HEK293 (cell line): ENCODE results near the gene SLC19A1.

Experiments used
- ZNF501 ChIP-seq: fragments of 450-650 bp; formaldehyde crosslinking; IDR thresholded peaks from 2 replicates; pipeline ENCODE4 v1.5.1; 2016; ENCODE audit warnings: missing biosample characterization, missing genetic modification characterization
- ZNF544 ChIP-seq: fragments of 450-650 bp; formaldehyde crosslinking; IDR thresholded peaks from 2 replicates; pipeline ENCODE4 v1.5.0; 2017; ENCODE audit warnings: missing biosample characterization, missing genetic modification characterization
- ZNF558 ChIP-seq: fragments of 450-650 bp; formaldehyde crosslinking; IDR thresholded peaks from 2 replicates; pipeline ENCODE4 v1.5.1; 2016; ENCODE audit warnings: missing biosample characterization, missing genetic modification characterization
- ZNF830 ChIP-seq: fragments of 450-650 bp; IDR thresholded peaks from 2 replicates; pipeline ENCODE4 v1.5.0; 2018; ENCODE audit warnings: missing biosample characterization, missing genetic modification characterization, low read depth, mild to moderate bottlenecking, moderate library complexity
- TF ChIP-seq, protein P1 (sequence below): fragments of 450-650 bp; formaldehyde crosslinking; IDR thresholded peaks from 2 replicates; pipeline ENCODE4 v1.5.1; 2016; ENCODE audit warnings: missing biosample characterization, missing genetic modification characterization
- TF ChIP-seq, protein P2 (sequence below): fragments of 450-650 bp; formaldehyde crosslinking; IDR thresholded peaks from 2 replicates; pipeline ENCODE4 v1.5.1; 2016; ENCODE audit warnings: missing biosample characterization, missing genetic modification characterization
- TF ChIP-seq, protein P3 (sequence below): fragments of 450-650 bp; formaldehyde crosslinking; IDR thresholded peaks from 2 replicates; pipeline ENCODE4 v1.5.1; 2016; ENCODE audit warnings: missing biosample characterization, missing genetic modification characterization
- TF ChIP-seq, protein P4 (sequence below): fragments of 450-650 bp; formaldehyde crosslinking; IDR thresholded peaks from 2 replicates; pipeline ENCODE4 v1.5.1; 2016; ENCODE audit warnings: missing biosample characterization, missing genetic modification characterization
- TF ChIP-seq, protein P5 (sequence below): fragments of 450-650 bp; formaldehyde crosslinking; IDR thresholded peaks from 2 replicates; pipeline ENCODE4 v1.5.1; 2016; ENCODE audit warnings: missing biosample characterization, missing genetic modification characterization

DNA sequence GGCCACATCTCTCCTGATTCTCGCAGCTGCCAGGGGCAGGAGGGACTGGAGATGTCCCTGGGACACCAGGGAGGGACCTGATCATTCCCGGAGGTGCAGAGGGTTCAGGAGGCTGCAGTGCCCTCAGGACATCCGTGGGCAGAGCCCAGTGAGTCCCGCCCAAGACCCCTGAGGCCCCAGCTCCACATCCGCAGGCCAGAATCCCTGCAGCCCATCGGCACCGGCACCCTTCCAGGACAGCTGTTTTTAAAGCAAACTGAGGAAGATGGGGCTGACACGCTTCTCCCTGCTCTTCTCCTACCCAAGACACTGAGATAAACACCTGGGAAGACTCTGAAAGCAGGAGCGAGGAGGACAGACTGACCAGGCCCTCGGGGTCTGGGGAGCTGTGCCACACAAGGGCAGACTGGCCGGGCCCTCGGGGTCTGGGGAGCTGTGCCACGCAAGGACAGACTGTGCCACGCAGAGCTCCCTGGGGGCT, 25.5 kb downstream of the SLC19A1 start:
- TF ChIP-seq ZNF558 (no peak), ZNF544 (tag by site-specific recombination) (no peak), ZNF830 (tag by site-specific recombination) (no peak), ZNF501 (tag by site-specific recombination) (no peak)
- TF ChIP-seq, protein P1, sequence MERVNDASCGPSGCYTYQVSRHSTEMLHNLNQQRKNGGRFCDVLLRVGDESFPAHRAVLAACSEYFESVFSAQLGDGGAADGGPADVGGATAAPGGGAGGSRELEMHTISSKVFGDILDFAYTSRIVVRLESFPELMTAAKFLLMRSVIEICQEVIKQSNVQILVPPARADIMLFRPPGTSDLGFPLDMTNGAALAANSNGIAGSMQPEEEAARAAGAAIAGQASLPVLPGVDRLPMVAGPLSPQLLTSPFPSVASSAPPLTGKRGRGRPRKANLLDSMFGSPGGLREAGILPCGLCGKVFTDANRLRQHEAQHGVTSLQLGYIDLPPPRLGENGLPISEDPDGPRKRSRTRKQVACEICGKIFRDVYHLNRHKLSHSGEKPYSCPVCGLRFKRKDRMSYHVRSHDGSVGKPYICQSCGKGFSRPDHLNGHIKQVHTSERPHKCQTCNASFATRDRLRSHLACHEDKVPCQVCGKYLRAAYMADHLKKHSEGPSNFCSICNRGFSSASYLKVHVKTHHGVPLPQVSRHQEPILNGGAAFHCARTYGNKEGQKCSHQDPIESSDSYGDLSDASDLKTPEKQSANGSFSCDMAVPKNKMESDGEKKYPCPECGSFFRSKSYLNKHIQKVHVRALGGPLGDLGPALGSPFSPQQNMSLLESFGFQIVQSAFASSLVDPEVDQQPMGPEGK = no peak
- TF ChIP-seq, protein P2, sequence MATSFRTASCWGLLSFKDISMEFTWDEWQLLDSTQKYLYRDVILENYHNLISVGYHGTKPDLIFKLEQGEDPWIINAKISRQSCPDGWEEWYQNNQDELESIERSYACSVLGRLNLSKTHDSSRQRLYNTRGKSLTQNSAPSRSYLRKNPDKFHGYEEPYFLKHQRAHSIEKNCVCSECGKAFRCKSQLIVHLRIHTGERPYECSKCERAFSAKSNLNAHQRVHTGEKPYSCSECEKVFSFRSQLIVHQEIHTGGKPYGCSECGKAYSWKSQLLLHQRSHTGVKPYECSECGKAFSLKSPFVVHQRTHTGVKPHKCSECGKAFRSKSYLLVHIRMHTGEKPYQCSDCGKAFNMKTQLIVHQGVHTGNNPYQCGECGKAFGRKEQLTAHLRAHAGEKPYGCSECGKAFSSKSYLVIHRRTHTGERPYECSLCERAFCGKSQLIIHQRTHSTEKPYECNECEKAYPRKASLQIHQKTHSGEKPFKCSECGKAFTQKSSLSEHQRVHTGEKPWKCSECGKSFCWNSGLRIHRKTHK = no peak
- TF ChIP-seq, protein P3, sequence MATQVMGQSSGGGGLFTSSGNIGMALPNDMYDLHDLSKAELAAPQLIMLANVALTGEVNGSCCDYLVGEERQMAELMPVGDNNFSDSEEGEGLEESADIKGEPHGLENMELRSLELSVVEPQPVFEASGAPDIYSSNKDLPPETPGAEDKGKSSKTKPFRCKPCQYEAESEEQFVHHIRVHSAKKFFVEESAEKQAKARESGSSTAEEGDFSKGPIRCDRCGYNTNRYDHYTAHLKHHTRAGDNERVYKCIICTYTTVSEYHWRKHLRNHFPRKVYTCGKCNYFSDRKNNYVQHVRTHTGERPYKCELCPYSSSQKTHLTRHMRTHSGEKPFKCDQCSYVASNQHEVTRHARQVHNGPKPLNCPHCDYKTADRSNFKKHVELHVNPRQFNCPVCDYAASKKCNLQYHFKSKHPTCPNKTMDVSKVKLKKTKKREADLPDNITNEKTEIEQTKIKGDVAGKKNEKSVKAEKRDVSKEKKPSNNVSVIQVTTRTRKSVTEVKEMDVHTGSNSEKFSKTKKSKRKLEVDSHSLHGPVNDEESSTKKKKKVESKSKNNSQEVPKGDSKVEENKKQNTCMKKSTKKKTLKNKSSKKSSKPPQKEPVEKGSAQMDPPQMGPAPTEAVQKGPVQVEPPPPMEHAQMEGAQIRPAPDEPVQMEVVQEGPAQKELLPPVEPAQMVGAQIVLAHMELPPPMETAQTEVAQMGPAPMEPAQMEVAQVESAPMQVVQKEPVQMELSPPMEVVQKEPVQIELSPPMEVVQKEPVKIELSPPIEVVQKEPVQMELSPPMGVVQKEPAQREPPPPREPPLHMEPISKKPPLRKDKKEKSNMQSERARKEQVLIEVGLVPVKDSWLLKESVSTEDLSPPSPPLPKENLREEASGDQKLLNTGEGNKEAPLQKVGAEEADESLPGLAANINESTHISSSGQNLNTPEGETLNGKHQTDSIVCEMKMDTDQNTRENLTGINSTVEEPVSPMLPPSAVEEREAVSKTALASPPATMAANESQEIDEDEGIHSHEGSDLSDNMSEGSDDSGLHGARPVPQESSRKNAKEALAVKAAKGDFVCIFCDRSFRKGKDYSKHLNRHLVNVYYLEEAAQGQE (tag by site-specific recombination) = no peak
- TF ChIP-seq, protein P4, sequence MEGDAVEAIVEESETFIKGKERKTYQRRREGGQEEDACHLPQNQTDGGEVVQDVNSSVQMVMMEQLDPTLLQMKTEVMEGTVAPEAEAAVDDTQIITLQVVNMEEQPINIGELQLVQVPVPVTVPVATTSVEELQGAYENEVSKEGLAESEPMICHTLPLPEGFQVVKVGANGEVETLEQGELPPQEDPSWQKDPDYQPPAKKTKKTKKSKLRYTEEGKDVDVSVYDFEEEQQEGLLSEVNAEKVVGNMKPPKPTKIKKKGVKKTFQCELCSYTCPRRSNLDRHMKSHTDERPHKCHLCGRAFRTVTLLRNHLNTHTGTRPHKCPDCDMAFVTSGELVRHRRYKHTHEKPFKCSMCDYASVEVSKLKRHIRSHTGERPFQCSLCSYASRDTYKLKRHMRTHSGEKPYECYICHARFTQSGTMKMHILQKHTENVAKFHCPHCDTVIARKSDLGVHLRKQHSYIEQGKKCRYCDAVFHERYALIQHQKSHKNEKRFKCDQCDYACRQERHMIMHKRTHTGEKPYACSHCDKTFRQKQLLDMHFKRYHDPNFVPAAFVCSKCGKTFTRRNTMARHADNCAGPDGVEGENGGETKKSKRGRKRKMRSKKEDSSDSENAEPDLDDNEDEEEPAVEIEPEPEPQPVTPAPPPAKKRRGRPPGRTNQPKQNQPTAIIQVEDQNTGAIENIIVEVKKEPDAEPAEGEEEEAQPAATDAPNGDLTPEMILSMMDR = no peak
- TF ChIP-seq, protein P5, sequence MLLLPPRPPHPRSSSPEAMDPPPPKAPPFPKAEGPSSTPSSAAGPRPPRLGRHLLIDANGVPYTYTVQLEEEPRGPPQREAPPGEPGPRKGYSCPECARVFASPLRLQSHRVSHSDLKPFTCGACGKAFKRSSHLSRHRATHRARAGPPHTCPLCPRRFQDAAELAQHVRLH (tag by site-specific recombination) = no peak
